ENCODE measurements around the gene PIEZO2.

- no peak for TF ChIP-seq CTCF (IDR thresholded peaks at IDR 0.05)
- TF ChIP-seq FOXJ3 (CRISPR knock-in tag; IDR thresholded peaks at IDR 0.05; ENCODE audit: borderline replicate concordance), result no peak
- no peak for TF ChIP-seq ETV6 (CRISPR knock-in tag; IDR thresholded peaks at IDR 0.05)
- TF ChIP-seq GRHL2 (CRISPR knock-in tag; IDR thresholded peaks at IDR 0.05; ENCODE audit: insufficient replicate concordance, severe bottlenecking), result no peak
- TF ChIP-seq ESRRA (CRISPR knock-in tag; IDR thresholded peaks at IDR 0.05; ENCODE audit: borderline replicate concordance), result no peak
- no peak for TF ChIP-seq NFE2L1 (CRISPR knock-in tag; IDR thresholded peaks at IDR 0.05)
- TF ChIP-seq, protein P1, sequence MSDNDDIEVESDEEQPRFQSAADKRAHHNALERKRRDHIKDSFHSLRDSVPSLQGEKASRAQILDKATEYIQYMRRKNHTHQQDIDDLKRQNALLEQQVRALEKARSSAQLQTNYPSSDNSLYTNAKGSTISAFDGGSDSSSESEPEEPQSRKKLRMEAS (CRISPR knock-in tag; IDR thresholded peaks at IDR 0.05), result no peak
- no peak for TF ChIP-seq E2F1 (CRISPR knock-in tag; IDR thresholded peaks at IDR 0.05)
- TF ChIP-seq ATF2 (CRISPR knock-in tag; IDR thresholded peaks at IDR 0.05; ENCODE audit: borderline replicate concordance, low read depth), result no peak
- TF ChIP-seq, protein P2, sequence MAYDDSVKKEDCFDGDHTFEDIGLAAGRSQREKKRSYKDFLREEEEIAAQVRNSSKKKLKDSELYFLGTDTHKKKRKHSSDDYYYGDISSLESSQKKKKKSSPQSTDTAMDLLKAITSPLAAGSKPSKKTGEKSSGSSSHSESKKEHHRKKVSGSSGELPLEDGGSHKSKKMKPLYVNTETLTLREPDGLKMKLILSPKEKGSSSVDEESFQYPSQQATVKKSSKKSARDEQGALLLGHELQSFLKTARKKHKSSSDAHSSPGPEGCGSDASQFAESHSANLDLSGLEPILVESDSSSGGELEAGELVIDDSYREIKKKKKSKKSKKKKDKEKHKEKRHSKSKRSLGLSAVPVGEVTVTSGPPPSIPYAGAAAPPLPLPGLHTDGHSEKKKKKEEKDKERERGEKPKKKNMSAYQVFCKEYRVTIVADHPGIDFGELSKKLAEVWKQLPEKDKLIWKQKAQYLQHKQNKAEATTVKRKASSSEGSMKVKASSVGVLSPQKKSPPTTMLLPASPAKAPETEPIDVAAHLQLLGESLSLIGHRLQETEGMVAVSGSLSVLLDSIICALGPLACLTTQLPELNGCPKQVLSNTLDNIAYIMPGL (CRISPR knock-in tag; IDR thresholded peaks at IDR 0.05), result no peak
Observed at GRCh38 chr18:10687161-10687925, 462.0 kb downstream of the PIEZO2 start.
